Peyer's patch (tissue), 4 donors: ENCODE results near the gene LIMA1.

ENCODE experiments used
- POLR2A ChIP-seq, 2 donors: fragments of 450-650 bp; IDR thresholded peaks; one replicate each; pipeline ENCODE4 v1.5.1; 2017; ENCODE audit warnings: antibody characterized with exemption in 2 of 2, mild to moderate bottlenecking in 2 of 2, moderate library complexity in 2 of 2
- TF ChIP-seq, protein P1 (sequence below), 6 experiments: fragments of 450-650 bp in 4 of 6; fragments of 200-600 bp in 2 of 6; sonication (generic) in 1 of 6; IDR thresholded peaks; one replicate each; pipeline ENCODE4 v1.5.1; 2017 to 2019; ENCODE audit warnings: antibody characterized with exemption in 6 of 6, mild to moderate bottlenecking in 3 of 6, moderate library complexity in 1 of 6

DNA sequence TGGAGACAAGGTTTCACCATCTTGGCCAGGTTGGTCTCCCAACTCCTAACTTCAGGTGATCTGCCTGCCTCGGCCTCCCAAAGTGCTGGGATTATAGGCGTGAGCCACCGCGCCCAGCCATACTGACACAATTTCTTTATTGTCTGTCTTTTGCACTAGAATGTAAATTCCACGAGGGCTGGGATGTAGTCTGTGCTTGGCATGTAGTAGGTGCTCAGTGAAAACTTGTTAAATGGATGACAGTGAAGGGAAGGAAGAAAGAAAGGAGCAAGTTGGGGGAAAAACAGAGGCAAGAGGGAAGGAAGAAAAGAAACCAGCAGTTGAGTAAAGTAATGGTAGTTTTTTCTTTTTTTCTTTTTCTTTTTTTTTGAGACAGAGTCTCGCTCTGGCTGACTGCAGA, 53.1 kb downstream of the LIMA1 start:
- TF ChIP-seq, protein P1, sequence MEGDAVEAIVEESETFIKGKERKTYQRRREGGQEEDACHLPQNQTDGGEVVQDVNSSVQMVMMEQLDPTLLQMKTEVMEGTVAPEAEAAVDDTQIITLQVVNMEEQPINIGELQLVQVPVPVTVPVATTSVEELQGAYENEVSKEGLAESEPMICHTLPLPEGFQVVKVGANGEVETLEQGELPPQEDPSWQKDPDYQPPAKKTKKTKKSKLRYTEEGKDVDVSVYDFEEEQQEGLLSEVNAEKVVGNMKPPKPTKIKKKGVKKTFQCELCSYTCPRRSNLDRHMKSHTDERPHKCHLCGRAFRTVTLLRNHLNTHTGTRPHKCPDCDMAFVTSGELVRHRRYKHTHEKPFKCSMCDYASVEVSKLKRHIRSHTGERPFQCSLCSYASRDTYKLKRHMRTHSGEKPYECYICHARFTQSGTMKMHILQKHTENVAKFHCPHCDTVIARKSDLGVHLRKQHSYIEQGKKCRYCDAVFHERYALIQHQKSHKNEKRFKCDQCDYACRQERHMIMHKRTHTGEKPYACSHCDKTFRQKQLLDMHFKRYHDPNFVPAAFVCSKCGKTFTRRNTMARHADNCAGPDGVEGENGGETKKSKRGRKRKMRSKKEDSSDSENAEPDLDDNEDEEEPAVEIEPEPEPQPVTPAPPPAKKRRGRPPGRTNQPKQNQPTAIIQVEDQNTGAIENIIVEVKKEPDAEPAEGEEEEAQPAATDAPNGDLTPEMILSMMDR (IDR thresholded peaks at IDR 0.05): no peak
- TF ChIP-seq POLR2A (IDR thresholded peaks at IDR 0.05): no peak
